SU-DHL-6 (cell line): ENCODE results near the gene BRAP.
A peak's percentile ranks its signal among the peaks of the same experiment; 100 is the strongest.

ENCODE experiments used
- H2AFZ ChIP-seq: fragments of 200-600 bp; sonication (generic); 2 replicates; pipeline ENCODE4 v1.6.1; 2014; ENCODE audit warnings: low read depth, mild to moderate bottlenecking, moderate library complexity, mixed read lengths, antibody characterized with exemption, low read length; ENCODE audit not compliant: severe bottlenecking
- H3F3A ChIP-seq: fragments of 200-600 bp; shearing (Covaris generic); 2 replicates; pipeline ENCODE4 v1.6.0; 2016; ENCODE audit warnings: antibody characterized with exemption, mild to moderate bottlenecking; ENCODE audit not compliant: insufficient read depth
- H3K27ac ChIP-seq: fragments of 200-600 bp; sonication (generic); 2 replicates; pipeline ENCODE4 v1.5.1; 2016; ENCODE audit warnings: low read depth, mild to moderate bottlenecking, low read length, moderate library complexity, mixed read lengths
- H3K27me3 ChIP-seq: fragments of 200-600 bp; sonication (generic), shearing (Covaris generic); 2 replicates; pipeline ENCODE4 v1.6.0; 2014; ENCODE audit warnings: mild to moderate bottlenecking, low read length
- H3K36me3 ChIP-seq: fragments of 200-600 bp; sonication (generic); 2 replicates; pipeline ENCODE4 v1.6.1; 2014; ENCODE audit warnings: mild to moderate bottlenecking, low read length, mixed read lengths
- H3K4me2 ChIP-seq: fragments of 300-600, 200-600 bp; shearing (Covaris generic), sonication (generic); 2 replicates; pipeline ENCODE4 v1.6.0; 2014; ENCODE audit warnings: low read length, low read depth, mild to moderate bottlenecking; ENCODE audit not compliant: poor library complexity, severe bottlenecking
- H3K4me3 ChIP-seq: fragments of 200-600 bp; sonication (generic); 2 replicates; pipeline ENCODE4 v1.5.1; 2014; ENCODE audit warnings: antibody characterized with exemption, low read length, mild to moderate bottlenecking, mixed read lengths; ENCODE audit not compliant: insufficient read depth, poor library complexity, severe bottlenecking
- H3K79me2 ChIP-seq: fragments of 200-600 bp; sonication (generic); 2 replicates; pipeline ENCODE4 v1.6.1; 2014; ENCODE audit warnings: mild to moderate bottlenecking, low read length, moderate library complexity; ENCODE audit not compliant: insufficient read depth
- H3K9ac ChIP-seq: fragments of 200-600 bp; sonication (generic); 2 replicates; pipeline ENCODE4 v1.7.0; 2014; ENCODE audit warnings: mild to moderate bottlenecking, low read length
- H3K9me2 ChIP-seq: fragments of 200-600 bp; sonication (generic); replicated peaks from 2 replicates; pipeline ENCODE4 v1.6.1; 2014; ENCODE audit warnings: low read length; ENCODE audit not compliant: insufficient read depth
- H3K9me3 ChIP-seq: fragments of 200-600 bp; sonication (generic); 2 replicates; pipeline ENCODE4 v1.6.1; 2014; ENCODE audit warnings: low read length, mixed read lengths; ENCODE audit not compliant: insufficient read depth
- H4K20me1 ChIP-seq: fragments of 200-600 bp; sonication (generic); 2 replicates; pipeline ENCODE4 v1.6.1; 2014; ENCODE audit warnings: low read depth, mild to moderate bottlenecking, antibody characterized with exemption, low read length, moderate library complexity, mixed read lengths
- EZH2phosphoT487 ChIP-seq: fragments of 200-600 bp; sonication (generic), shearing (Covaris generic); conservative IDR thresholded peaks from 2 replicates; pipeline ENCODE4 v1.6.1; 2018; ENCODE audit warnings: mild to moderate bottlenecking, antibody characterized with exemption, low read length, moderate library complexity, mixed read lengths
- TF ChIP-seq, protein P1 (sequence below): fragments of 200-600 bp; sonication (generic); IDR thresholded peaks from one replicate; pipeline ENCODE4 v1.5.1; 2017; ENCODE audit warnings: antibody characterized with exemption, mild to moderate bottlenecking, low read length, moderate library complexity; ENCODE audit not compliant: insufficient read depth, poor library complexity, severe bottlenecking

Gene BRAP, protein sequence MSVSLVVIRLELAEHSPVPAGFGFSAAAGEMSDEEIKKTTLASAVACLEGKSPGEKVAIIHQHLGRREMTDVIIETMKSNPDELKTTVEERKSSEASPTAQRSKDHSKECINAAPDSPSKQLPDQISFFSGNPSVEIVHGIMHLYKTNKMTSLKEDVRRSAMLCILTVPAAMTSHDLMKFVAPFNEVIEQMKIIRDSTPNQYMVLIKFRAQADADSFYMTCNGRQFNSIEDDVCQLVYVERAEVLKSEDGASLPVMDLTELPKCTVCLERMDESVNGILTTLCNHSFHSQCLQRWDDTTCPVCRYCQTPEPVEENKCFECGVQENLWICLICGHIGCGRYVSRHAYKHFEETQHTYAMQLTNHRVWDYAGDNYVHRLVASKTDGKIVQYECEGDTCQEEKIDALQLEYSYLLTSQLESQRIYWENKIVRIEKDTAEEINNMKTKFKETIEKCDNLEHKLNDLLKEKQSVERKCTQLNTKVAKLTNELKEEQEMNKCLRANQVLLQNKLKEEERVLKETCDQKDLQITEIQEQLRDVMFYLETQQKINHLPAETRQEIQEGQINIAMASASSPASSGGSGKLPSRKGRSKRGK

DNA sequence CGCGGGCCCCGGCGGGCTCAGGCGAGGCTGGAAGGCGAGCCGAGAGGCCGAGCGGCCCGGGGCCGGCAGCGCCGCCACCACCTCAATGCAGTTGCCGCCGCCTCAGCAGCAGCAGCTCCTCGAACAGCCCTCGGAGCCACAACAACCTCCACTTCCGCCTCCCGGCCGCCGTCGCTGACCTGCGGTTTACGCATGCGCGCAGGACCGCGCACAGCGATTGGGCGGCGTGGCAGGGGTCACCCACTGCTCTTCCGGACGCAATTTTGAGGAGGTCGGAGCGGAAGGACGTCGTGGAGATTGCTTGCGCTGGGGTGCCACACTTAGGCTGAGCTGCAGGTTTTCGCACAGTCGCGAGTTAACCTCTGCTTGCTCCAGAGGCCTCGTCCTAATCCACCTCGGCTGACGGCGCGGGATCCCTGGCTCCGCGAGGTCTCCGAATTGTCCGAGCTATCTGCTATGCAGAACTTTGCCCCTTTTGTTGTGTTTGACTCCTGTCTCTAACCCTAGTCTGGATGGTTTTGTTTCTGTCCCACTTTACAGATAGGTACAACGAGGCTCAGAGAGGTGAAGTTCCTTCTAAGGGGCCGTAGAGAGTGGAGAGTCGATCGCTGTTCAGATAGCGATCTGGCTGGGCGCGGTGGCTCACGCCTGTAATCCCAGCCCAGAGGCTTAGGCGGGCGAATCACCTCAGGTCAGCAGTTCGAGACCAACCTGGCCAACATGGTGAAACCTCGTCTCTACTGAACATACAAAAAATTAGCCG lies at the start of gene BRAP, which contains the start of gene ACAD10:
BRAP (minus strand) TSS at position 146 of the 763 bp plus-strand sequence. CDS start 164 bp downstream, outside the sequence.
ACAD10 (plus strand) TSS at position 243 of the 763 bp plus-strand sequence. CDS start 6,657 bp downstream, outside the sequence.
- H3K27ac ChIP-seq = peak within 1 kb of the TSS; percentile 80
- peak within 1 kb of the TSS; percentile 75 for H2AFZ ChIP-seq
- peak within 1 kb of the TSS; percentile 91 for H3K4me2 ChIP-seq
- H3K4me3 ChIP-seq = peak within 1 kb of the TSS; percentile 92
- TF ChIP-seq, protein P1, sequence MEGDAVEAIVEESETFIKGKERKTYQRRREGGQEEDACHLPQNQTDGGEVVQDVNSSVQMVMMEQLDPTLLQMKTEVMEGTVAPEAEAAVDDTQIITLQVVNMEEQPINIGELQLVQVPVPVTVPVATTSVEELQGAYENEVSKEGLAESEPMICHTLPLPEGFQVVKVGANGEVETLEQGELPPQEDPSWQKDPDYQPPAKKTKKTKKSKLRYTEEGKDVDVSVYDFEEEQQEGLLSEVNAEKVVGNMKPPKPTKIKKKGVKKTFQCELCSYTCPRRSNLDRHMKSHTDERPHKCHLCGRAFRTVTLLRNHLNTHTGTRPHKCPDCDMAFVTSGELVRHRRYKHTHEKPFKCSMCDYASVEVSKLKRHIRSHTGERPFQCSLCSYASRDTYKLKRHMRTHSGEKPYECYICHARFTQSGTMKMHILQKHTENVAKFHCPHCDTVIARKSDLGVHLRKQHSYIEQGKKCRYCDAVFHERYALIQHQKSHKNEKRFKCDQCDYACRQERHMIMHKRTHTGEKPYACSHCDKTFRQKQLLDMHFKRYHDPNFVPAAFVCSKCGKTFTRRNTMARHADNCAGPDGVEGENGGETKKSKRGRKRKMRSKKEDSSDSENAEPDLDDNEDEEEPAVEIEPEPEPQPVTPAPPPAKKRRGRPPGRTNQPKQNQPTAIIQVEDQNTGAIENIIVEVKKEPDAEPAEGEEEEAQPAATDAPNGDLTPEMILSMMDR = no peak
- TF ChIP-seq EZH2phosphoT487 = no peak
- no peaks in the 10 kb centered on the region for H3K9me3 ChIP-seq
- H3F3A ChIP-seq = peaks cover 10% of the 10 kb centered on the region; the same call in 1 of the 2 replicates
- peaks cover 34% of the 10 kb centered on the region for H3K79me2 ChIP-seq
- H4K20me1 ChIP-seq = no peaks in the 10 kb centered on the region
- no peaks in the 10 kb centered on the region for H3K27me3 ChIP-seq
- H3K9ac ChIP-seq = peak within 1 kb of the TSS; percentile 92
- 0 out of 2 replicates have a peak, but pooled peaks cover 7% of the 10 kb centered on the region for H3K36me3 ChIP-seq
- H3K9me2 ChIP-seq = no peaks in the 10 kb centered on the region

DNA sequence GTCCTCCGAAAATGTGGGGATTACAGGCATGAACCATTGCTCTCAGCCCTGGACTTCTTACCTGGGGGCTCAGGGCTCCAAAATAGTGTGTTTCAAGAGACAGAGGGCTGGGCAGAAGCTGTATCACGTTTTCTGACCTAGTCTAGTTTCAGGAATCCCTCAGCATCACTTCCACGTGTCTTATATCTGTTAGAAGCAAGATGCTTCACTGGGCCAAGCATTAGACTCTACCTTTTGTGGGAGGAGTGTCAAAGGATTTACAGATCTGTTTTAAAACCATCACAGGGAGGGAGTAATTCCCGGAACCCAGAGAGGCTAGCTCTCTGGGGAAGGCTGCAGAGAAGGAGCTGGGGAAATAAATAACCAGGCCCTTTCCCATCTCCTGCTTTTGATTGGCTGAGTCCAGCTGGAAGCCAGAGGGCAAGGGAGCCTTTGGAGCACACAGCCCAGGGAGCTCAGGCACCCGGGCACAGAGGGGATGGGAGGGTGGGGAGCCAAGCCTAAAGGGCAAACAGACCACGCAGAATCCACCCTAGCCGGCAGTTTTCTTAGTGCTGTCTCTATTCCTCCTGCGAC lies 47.7 kb upstream of the BRAP start:
- H3K4me2 ChIP-seq = no peak overlapping the region
- peak overlapping the region; percentile 98 for H3K27ac ChIP-seq
- no peaks in the 10 kb centered on the region for H4K20me1 ChIP-seq
- H3K36me3 ChIP-seq = peaks cover 6% of the 10 kb centered on the region; the same call in 1 of the 2 replicates
- peaks cover 8% of the 10 kb centered on the region; the same call in 1 of the 2 replicates for H3K9me3 ChIP-seq
- H3K9me2 ChIP-seq = no peaks in the 10 kb centered on the region
- no peak overlapping the region for H3K4me3 ChIP-seq
- no peaks in the 10 kb centered on the region for H3K79me2 ChIP-seq
- TF ChIP-seq, protein P1 = no peak
- TF ChIP-seq EZH2phosphoT487 = no peak
- no peak overlapping the region for H2AFZ ChIP-seq
- H3K9ac ChIP-seq = no peak overlapping the region
- H3F3A ChIP-seq = peaks cover 22% of the 10 kb centered on the region
- no peaks in the 10 kb centered on the region for H3K27me3 ChIP-seq

DNA sequence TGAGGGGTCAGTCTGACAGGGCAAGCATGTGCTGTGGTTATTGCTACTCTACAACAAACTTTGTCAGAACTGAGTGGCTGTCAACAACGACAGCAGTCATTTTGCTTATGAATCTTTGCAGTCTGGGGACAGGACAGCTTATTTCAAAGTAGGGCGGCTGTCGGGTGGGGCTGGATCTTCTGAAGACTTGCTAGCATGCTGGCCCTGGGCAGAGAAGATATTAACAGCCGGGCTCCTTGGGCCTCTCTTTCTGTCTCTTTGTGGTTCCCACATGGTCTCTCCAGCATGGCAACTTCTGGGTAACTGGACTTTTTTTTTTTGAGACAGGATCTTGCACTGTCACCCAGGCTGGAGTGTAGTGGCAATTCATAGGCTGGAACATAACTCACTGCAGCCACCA lies 47.0 kb upstream of the BRAP start:
- TF ChIP-seq EZH2phosphoT487 = no peak
- TF ChIP-seq, protein P1 = no peak
- Histone ChIP-seq H2AFZ (no peak overlapping the region), H3K9me2 (no peaks in the 10 kb centered on the region), H3K36me3 (peaks cover 6% of the 10 kb centered on the region; the same call in 1 of the 2 replicates), H3K9me3 (peaks cover 8% of the 10 kb centered on the region; the same call in 1 of the 2 replicates), H3K27ac (peak overlapping the region; percentile 98), H4K20me1 (no peaks in the 10 kb centered on the region), H3K4me2 (no peak overlapping the region), H3K79me2 (no peaks in the 10 kb centered on the region), H3K27me3 (no peaks in the 10 kb centered on the region), H3F3A (peaks cover 22% of the 10 kb centered on the region), H3K4me3 (no peak overlapping the region), H3K9ac (no peak overlapping the region)
